Ovary (tissue), 3 donors: ENCODE results near the gene SCGB1D1.

ENCODE experiments used
- CTCF ChIP-seq, 3 donors: fragments of 450-650 bp in 2 of 3; fragments of 200-600 bp in 1 of 3; IDR thresholded peaks; one replicate each; pipeline versions ENCODE4 v1.5.1 to v1.8.0; 2016 to 2022; ENCODE audit warnings: antibody characterized with exemption in 3 of 3, mild to moderate bottlenecking in 1 of 3
- EP300 ChIP-seq: sonication (generic); formaldehyde crosslinking; IDR thresholded peaks from one replicate; pipeline ENCODE4 v1.6.1; 2017; ENCODE audit warnings: antibody characterized with exemption
- POLR2A ChIP-seq: fragments of 450-650 bp; IDR thresholded peaks from one replicate; pipeline ENCODE4 v1.6.1; 2017; ENCODE audit warnings: antibody characterized with exemption, mild to moderate bottlenecking, moderate library complexity
- donor health status: DM: no; HTN: no; CAD: no.

- TF ChIP-seq CTCF (IDR thresholded peaks at IDR 0.05) = no peak
- no peak for TF ChIP-seq POLR2A
- TF ChIP-seq EP300 = no peak
Observed at GRCh38 chr11:62193952-62194351, 3.9 kb downstream of the SCGB1D1 start.
